HepG2 (cell line): ENCODE measurements around the gene NDST1. TPM values are rescaled to one million over a fixed set of nuclear protein-coding genes. Genes with fewer than 3 reads are reported as not detected.

Source experiments
- ARNT2 ChIP-seq: sonication (generic); formaldehyde crosslinking; IDR thresholded peaks from 2 replicates; pipeline ENCODE4 v1.8.0; 2022; ENCODE audit warnings: mild to moderate bottlenecking, low read depth, missing genetic modification reagents, moderate library complexity
- ARNTL ChIP-seq: sonication (generic); formaldehyde crosslinking; IDR thresholded peaks from 2 replicates; pipeline ENCODE4 v1.4.0; 2020; ENCODE audit warnings: mild to moderate bottlenecking, missing genetic modification reagents
- ATRX ChIP-seq: sonication (generic); formaldehyde crosslinking; IDR thresholded peaks from 2 replicates; pipeline ENCODE4 v1.4.0; 2020; ENCODE audit warnings: missing genetic modification reagents, borderline replicate concordance
- FIP1L1 ChIP-seq: fragments of 200-400 bp; formaldehyde crosslinking; IDR thresholded peaks from 2 replicates; pipeline ENCODE4 v1.6.1; 2018; ENCODE audit warnings: low read depth, mild to moderate bottlenecking, low read length, moderate library complexity, borderline replicate concordance; ENCODE audit not compliant: insufficient read depth
- GFI1 ChIP-seq: sonication (generic); formaldehyde crosslinking; IDR thresholded peaks from 2 replicates; pipeline ENCODE4 v1.5.0; 2020; ENCODE audit warnings: missing genetic modification reagents, mild to moderate bottlenecking, borderline replicate concordance
- HHEX ChIP-seq: IDR thresholded peaks from 2 replicates; pipeline ENCODE4 v1.6.1; 2016; ENCODE audit warnings: control low read depth
- HIVEP1 ChIP-seq: sonication (generic); formaldehyde crosslinking; IDR thresholded peaks from 2 replicates; pipeline ENCODE4 v1.4.0; 2020; ENCODE audit warnings: mild to moderate bottlenecking, missing genetic modification reagents
- KMT2B ChIP-seq: IDR thresholded peaks from 2 replicates; pipeline ENCODE4 v1.6.1; 2016; ENCODE audit warnings: missing genetic modification reagents, missing compliant biosample characterization
- MED8 ChIP-seq: sonication (generic); formaldehyde crosslinking; IDR thresholded peaks from 2 replicates; pipeline ENCODE4 v1.8.1; 2023; ENCODE audit warnings: mild to moderate bottlenecking, missing genetic modification reagents; ENCODE audit not compliant: insufficient replicate concordance
- MTF1 ChIP-seq: sonication (generic); formaldehyde crosslinking; IDR thresholded peaks from 2 replicates; pipeline ENCODE4 v1.5.0; 2020; ENCODE audit warnings: missing genetic modification reagents
- MXD4 ChIP-seq: IDR thresholded peaks from 2 replicates; pipeline ENCODE4 v1.6.1; 2016; ENCODE audit warnings: mild to moderate bottlenecking, missing biosample characterization, missing genetic modification reagents
- PAF1 ChIP-seq: IDR thresholded peaks from 2 replicates; pipeline ENCODE4 v1.6.1; 2016; ENCODE audit warnings: missing genetic modification reagents, missing compliant biosample characterization
- PRMT3 ChIP-seq: sonication (generic); formaldehyde crosslinking; IDR thresholded peaks from 2 replicates; pipeline ENCODE4 v1.8.1; 2022; ENCODE audit warnings: low read depth, mild to moderate bottlenecking, moderate library complexity, missing genetic modification reagents, borderline replicate concordance
- RAD51 ChIP-seq: fragments of 450-650 bp; IDR thresholded peaks from 2 replicates; pipeline ENCODE4 v1.6.1; 2016; ENCODE audit warnings: borderline replicate concordance
- RBFOX2 ChIP-seq: fragments of 200-400 bp; formaldehyde crosslinking; IDR thresholded peaks from 2 replicates; pipeline ENCODE4 v1.6.1; 2017; ENCODE audit warnings: low read depth, mild to moderate bottlenecking, low read length
- RFXAP ChIP-seq: sonication (generic); formaldehyde crosslinking; IDR thresholded peaks from 2 replicates; pipeline ENCODE4 v1.4.0; 2020; ENCODE audit warnings: missing genetic modification reagents, borderline replicate concordance
- SKI ChIP-seq: fragments of 450-650 bp; IDR thresholded peaks from one replicate; pipeline ENCODE4 v1.6.1; 2018; ENCODE audit warnings: mild to moderate bottlenecking; ENCODE audit not compliant: partially characterized antibody
- SMAD1 ChIP-seq: sonication (generic); formaldehyde crosslinking; IDR thresholded peaks from 2 replicates; pipeline ENCODE4 v1.4.0; 2020; ENCODE audit warnings: missing genetic modification reagents, low read depth, mild to moderate bottlenecking, borderline replicate concordance
- SNAI1 ChIP-seq: sonication (generic); formaldehyde crosslinking; IDR thresholded peaks from 2 replicates; pipeline ENCODE4 v1.5.0; 2020; ENCODE audit warnings: mild to moderate bottlenecking, missing genetic modification reagents, borderline replicate concordance
- SSRP1 ChIP-seq: IDR thresholded peaks from 2 replicates; pipeline ENCODE4 v1.6.1; 2016; ENCODE audit warnings: control low read depth
- THAP11 ChIP-seq: IDR thresholded peaks from 2 replicates; pipeline ENCODE4 v1.6.1; 2016; ENCODE audit warnings: missing biosample characterization, missing genetic modification reagents
- ZNF33A ChIP-seq: sonication (generic); formaldehyde crosslinking; IDR thresholded peaks from 2 replicates; pipeline ENCODE4 v1.5.1; 2020; ENCODE audit warnings: missing genetic modification reagents, mild to moderate bottlenecking, moderate library complexity, borderline replicate concordance
- ZNF350 ChIP-seq: sonication (generic); formaldehyde crosslinking; IDR thresholded peaks from 2 replicates; pipeline ENCODE4 v1.4.0; 2020; ENCODE audit warnings: mild to moderate bottlenecking, low read depth, missing genetic modification reagents, borderline replicate concordance
- ZNF382 ChIP-seq: sonication (generic); formaldehyde crosslinking; IDR thresholded peaks from 2 replicates; pipeline ENCODE4 v1.5.0; 2020; ENCODE audit warnings: missing genetic modification reagents, mild to moderate bottlenecking, borderline replicate concordance
- ZNF780A ChIP-seq: sonication (generic); formaldehyde crosslinking; IDR thresholded peaks from 2 replicates; pipeline ENCODE4 v1.8.0; 2022; ENCODE audit warnings: mild to moderate bottlenecking, missing genetic modification reagents, moderate library complexity
- ZSCAN9 ChIP-seq: IDR thresholded peaks from 2 replicates; pipeline ENCODE4 v1.6.1; 2016; ENCODE audit warnings: borderline replicate concordance
- polyA plus RNA-seq, 8 experiments: library from polyadenylated mRNA; depleted of rRNA in 3 of 8; stranded (reverse) in 7 of 8; unstranded in 1 of 8; fragments of >200 nt; fragmentation: Illumina TruSeq in 4 of 8; extraction: Trizol in 4 of 8; gene quantifications; 2 replicates each; pipeline versions ENCODE4 v1.2.1 to v1.2.3, GENCODE V29; 2011 to 2016; ENCODE audit warnings: low read depth in 4 of 8, missing spikeins in 1 of 8, mixed read lengths in 1 of 8; ENCODE audit not compliant: insufficient read depth in 1 of 8
- total RNA-seq, 5 experiments: library from RNA; depleted of rRNA; stranded (reverse); fragments of >200 nt; fragmentation: Illumina TruSeq; extraction: Trizol; gene quantifications; 2 replicates each; pipeline ENCODE4 v1.2.3, GENCODE V29; 2016; ENCODE audit warnings: low read depth in 1 of 5
- TF ChIP-seq, protein P1 (sequence below): sonication (generic); formaldehyde crosslinking; IDR thresholded peaks from 2 replicates; pipeline ENCODE4 v1.4.0; 2020; ENCODE audit warnings: missing genetic modification reagents; ENCODE audit errors: not compliant biosample characterization
- TF ChIP-seq, protein P2 (sequence below): sonication (generic); formaldehyde crosslinking; IDR thresholded peaks from 2 replicates; pipeline ENCODE4 v1.4.0; 2020; ENCODE audit warnings: mild to moderate bottlenecking, low read depth, missing genetic modification reagents
- TF ChIP-seq, protein P3 (sequence below): sonication (generic); formaldehyde crosslinking; IDR thresholded peaks from 2 replicates; pipeline ENCODE4 v1.9.0; 2021; ENCODE audit warnings: missing genetic modification reagents, borderline replicate concordance

The NDST1 gene
- total and polyA plus RNA-seq, 2 of the 13 experiments (the other 11 are each of a cell fraction or from before 2014, with no cell fraction given), result 23.8 to 26.2 TPM

DNA sequence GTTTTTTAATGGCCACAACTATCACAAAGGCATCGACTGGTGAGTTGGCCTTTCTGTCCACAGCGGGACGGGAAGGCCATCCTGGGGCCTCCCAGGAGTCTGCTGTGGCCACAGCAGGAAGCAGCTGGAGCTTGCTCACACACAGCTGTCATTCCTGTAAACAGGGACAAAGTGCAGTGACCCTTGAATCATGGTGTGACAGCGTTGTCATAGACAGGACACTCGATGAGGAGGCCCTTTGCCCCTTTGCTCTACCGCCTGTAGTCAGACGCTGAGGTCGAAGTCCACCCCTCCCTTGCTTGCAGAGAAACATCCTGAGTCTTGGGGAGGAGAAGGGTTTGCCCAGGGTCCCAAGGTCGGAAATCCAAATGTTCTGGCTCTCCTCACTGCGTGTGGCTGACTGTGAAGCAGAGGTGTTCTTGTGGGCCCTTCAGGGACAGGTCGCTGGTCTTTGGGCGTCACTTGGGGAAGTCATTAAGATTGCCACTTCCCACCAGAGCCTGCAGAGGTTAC, 35.1 kb downstream of the NDST1 start (continued):
- TF ChIP-seq SMAD1 (CRISPR knock-in tag) (0 out of 2 replicates have a peak, but pooled peaks have one; percentile 67), ATRX (CRISPR knock-in tag) (no peak), HIVEP1 (CRISPR knock-in tag) (peak; percentile 98), SKI (peak; percentile 95), PRMT3 (CRISPR knock-in tag) (peak; percentile 77; the same call in 1 of the 2 replicates), FIP1L1 (no peak), KMT2B (peak; percentile 69), ARNTL (CRISPR knock-in tag) (peak; percentile 90), ZNF382 (CRISPR knock-in tag) (no peak), ZNF33A (CRISPR knock-in tag) (0 out of 2 replicates have a peak, but pooled peaks have one; percentile 39), SNAI1 (peak; percentile 48; the same call in 1 of the 2 replicates), ZNF350 (CRISPR knock-in tag) (peak; percentile 97), SSRP1 (CRISPR knock-in tag) (peak; percentile 89; the same call in 1 of the 2 replicates), RBFOX2 (peak; percentile 34; the same call in 1 of the 2 replicates), ZSCAN9 (CRISPR knock-in tag) (peak; percentile 90; the same call in 1 of the 2 replicates), MXD4 (CRISPR knock-in tag) (peak; percentile 91), ARNT2 (CRISPR knock-in tag) (peak; percentile 88), THAP11 (peak; percentile 85), MTF1 (no peak), RFXAP (peak; percentile 95), PAF1 (no peak), MED8 (CRISPR knock-in tag) (peak; percentile 97), ZNF780A (peak; percentile 93; the same call in 1 of the 2 replicates), RAD51 (no peak), GFI1 (CRISPR knock-in tag) (peak; percentile 92), HHEX (CRISPR knock-in tag) (peak; percentile 92)
- TF ChIP-seq, protein P1, sequence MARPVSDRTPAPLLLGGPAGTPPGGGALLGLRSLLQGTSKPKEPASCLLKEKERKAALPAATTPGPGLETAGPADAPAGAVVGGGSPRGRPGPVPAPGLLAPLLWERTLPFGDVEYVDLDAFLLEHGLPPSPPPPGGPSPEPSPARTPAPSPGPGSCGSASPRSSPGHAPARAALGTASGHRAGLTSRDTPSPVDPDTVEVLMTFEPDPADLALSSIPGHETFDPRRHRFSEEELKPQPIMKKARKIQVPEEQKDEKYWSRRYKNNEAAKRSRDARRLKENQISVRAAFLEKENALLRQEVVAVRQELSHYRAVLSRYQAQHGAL, result peak; percentile 73
- TF ChIP-seq, protein P2, sequence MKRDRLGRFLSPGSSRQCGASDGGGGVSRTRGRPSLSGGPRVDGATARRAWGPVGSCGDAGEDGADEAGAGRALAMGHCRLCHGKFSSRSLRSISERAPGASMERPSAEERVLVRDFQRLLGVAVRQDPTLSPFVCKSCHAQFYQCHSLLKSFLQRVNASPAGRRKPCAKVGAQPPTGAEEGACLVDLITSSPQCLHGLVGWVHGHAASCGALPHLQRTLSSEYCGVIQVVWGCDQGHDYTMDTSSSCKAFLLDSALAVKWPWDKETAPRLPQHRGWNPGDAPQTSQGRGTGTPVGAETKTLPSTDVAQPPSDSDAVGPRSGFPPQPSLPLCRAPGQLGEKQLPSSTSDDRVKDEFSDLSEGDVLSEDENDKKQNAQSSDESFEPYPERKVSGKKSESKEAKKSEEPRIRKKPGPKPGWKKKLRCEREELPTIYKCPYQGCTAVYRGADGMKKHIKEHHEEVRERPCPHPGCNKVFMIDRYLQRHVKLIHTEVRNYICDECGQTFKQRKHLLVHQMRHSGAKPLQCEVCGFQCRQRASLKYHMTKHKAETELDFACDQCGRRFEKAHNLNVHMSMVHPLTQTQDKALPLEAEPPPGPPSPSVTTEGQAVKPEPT, result no peak
- TF ChIP-seq, protein P3, sequence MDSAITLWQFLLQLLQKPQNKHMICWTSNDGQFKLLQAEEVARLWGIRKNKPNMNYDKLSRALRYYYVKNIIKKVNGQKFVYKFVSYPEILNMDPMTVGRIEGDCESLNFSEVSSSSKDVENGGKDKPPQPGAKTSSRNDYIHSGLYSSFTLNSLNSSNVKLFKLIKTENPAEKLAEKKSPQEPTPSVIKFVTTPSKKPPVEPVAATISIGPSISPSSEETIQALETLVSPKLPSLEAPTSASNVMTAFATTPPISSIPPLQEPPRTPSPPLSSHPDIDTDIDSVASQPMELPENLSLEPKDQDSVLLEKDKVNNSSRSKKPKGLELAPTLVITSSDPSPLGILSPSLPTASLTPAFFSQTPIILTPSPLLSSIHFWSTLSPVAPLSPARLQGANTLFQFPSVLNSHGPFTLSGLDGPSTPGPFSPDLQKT, result no peak
